HG03064 (cell line): ENCODE data around the gene TPM4.
"Not testable (repeated sequence)": the region's sequence is repeated elsewhere in the genome, so short reads cannot be mapped to it uniquely, and the experiment has no call there.

Source experiments
- ATAC-seq: cut with Tn5 transposase; IDR thresholded peaks from one replicate; pipeline ENCODE4 v1.9.1; 2021; ENCODE audit warnings: low read depth; ENCODE audit not compliant: unreplicated experiment

TPM4 gene

GRCh38 chr19:16076154-16076957 lies at the start of gene TPM4:
Gene TPM4 (plus strand): TSS chr19:16076495. CDS start chr19:16076566, 71 bp downstream.
- peak; percentile 37 for ATAC-seq

GRCh38 chr19:16026756-16027155 lies 49.5 kb upstream of the TPM4 start:
- no peak for ATAC-seq

GRCh38 chr19:16027528-16027927 lies 48.8 kb upstream of the TPM4 start:
- no peak for ATAC-seq

GRCh38 chr19:16030155-16030554 lies 46.1 kb upstream of the TPM4 start:
- not testable (repeated sequence) for ATAC-seq

- no peak for ATAC-seq
Measured at GRCh38 chr19:16030964-16031871, 45.1 kb upstream of the TPM4 start.

GRCh38 chr19:16031872-16032200 lies 44.5 kb upstream of the TPM4 start:
- ATAC-seq = no peak

GRCh38 chr19:16032509-16033135 lies 43.7 kb upstream of the TPM4 start:
- no peak for ATAC-seq

GRCh38 chr19:16033136-16033530 lies 43.2 kb upstream of the TPM4 start:
- no peak for ATAC-seq

- ATAC-seq = no peak
Measured at GRCh38 chr19:16033721-16034120, 42.6 kb upstream of the TPM4 start.

GRCh38 chr19:16034180-16034579 lies 42.1 kb upstream of the TPM4 start:
- ATAC-seq = no peak

GRCh38 chr19:16034958-16035560 lies 41.2 kb upstream of the TPM4 start:
- ATAC-seq = no peak

GRCh38 chr19:16035601-16036297 lies 40.5 kb upstream of the TPM4 start:
- ATAC-seq = no peak

- ATAC-seq = no peak
Measured at GRCh38 chr19:16036397-16036925, 39.8 kb upstream of the TPM4 start.

- no peak for ATAC-seq
Measured at GRCh38 chr19:16036941-16037340, 39.4 kb upstream of the TPM4 start.

- ATAC-seq = no peak
Measured at GRCh38 chr19:16037424-16038195, 38.7 kb upstream of the TPM4 start.

- no peak for ATAC-seq
Measured at GRCh38 chr19:16038196-16038695, 38.0 kb upstream of the TPM4 start.

GRCh38 chr19:16039081-16039480 lies 37.2 kb upstream of the TPM4 start:
- no peak for ATAC-seq

- ATAC-seq = no peak
Measured at GRCh38 chr19:16039545-16039944, 36.8 kb upstream of the TPM4 start.

GRCh38 chr19:16040642-16041041 lies 35.7 kb upstream of the TPM4 start:
- ATAC-seq = no peak
